NK-92 treated with Interleukin-12 subunit alpha and Interleukin-12 subunit beta, amount 100 ng/mL, for 24 hours (cell line): Measurements from ENCODE around the gene NIP7.
A peak's percentile ranks its signal among the peaks of the same experiment; 100 is the strongest.

Experiments
- DNase-seq: peaks from one replicate; lab custom pipeline; 2025; lab: John Stamatoyannopoulos, UW

NIP7 gene

GRCh38 chr16:69318911-69319289 is 20.7 kb upstream of the NIP7 start:
- DNase-seq, result no peak

DNA sequence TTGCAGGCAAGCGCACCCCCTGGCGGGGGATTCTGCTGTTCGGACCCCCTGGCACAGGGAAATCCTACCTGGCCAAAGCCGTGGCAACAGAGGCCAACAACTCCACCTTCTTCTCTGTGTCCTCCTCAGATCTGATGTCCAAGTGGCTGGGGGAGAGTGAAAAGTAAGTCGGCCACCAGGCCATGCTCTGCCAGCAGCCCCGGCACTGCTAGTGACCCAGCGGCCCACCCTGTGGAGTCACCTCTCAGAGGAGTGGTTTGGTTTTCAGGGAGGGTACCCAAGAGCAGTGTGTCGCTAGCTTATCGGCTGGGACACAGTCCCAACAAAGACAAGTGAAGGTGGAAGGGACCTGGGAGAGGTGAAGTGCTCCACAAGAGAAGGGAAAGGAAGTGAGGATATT is 20.2 kb upstream of the NIP7 start:
- DNase-seq, result no peak

DNA sequence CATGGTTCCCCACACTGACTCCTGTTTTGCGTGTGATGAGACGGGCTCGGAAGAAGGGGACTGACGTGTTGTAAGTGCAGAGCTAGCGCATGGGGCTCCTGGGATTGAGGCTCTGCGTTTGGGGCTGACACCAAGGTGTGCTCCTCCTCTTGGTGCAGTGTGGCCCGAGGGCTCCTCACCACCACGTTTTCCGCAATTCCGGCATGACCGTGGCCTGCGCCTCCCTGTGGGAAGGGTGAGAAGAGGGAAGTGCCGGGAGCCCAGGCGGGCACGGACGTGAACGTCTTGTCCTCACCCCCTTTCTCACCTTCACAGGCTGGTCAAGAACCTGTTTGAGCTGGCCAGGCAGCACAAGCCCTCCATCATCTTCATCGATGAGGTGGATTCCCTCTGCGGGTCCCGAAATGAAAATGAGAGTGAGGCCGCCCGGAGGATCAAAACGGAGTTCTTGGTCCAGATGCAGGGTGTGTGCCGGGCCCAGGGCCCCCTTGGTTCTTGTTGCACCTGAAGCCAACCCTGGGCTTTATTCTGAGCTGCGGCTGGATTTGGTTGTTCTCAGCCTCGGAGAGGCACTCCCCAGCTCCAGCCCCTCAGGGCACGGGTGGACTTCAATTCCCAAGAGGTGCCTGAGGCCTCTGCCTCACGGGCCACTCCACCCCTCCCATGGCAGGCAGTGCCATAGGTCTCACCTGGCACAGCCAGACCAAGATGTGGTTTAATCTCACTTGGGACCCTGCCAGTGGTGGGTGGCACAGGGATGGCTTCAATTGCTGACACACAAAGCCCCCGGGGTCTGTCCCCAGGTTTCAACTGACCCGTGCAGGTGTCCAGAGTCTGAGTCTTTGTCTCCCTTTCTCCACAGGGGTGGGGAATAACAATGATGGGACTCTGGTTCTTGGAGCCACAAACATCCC is 19.5 kb upstream of the NIP7 start:
- no peak for DNase-seq

- DNase-seq, result no peak
Measured at GRCh38 chr16:69320740-69321073, 18.9 kb upstream of the NIP7 start.

- DNase-seq, result no peak
Measured at GRCh38 chr16:69321080-69321479, 18.5 kb upstream of the NIP7 start.

DNA sequence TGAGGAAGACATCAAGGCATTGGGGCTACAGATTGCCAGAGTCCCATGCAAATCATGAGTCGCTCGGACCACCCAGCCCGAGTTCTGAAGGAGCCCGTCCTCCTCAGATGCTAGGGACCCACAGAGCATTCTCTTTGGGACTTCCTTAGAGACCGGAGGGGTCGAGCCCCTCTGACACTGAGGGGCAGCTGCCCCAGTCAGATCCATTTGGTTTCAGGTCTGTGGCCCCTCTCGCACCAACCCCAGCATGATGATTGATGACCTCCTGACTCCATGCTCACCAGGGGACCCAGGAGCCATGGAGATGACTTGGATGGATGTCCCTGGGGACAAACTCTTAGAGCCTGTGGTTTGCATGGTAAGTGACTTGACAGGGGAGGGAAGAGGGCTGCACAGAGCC is 17.2 kb upstream of the NIP7 start:
- DNase-seq, result no peak

GRCh38 chr16:69323415-69323814 is 16.2 kb upstream of the NIP7 start:
- no peak for DNase-seq

DNA sequence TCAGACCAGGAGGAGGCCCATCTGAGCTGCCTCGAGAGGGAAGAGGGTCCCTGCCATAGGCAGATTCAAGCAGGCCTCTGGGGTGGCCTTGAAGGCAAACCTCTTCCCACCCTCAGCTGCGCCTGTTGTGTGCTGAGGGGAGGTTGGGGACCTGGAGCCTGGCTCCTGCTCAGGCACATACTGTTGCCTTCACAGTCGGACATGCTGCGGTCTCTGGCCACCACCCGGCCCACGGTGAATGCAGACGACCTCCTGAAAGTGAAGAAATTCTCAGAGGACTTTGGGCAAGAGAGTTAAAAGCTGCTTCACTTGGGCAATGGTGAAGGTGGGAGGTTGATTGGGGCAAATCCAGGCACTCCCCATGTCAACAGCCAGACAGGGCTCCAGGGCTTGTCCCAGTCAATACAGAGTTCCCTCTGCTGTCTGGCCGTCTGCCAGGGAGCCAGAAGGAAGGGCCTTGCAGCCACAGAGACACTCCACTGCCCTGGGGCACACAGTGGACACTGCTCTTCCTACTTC is 15.5 kb upstream of the NIP7 start:
- no peak for DNase-seq

DNA sequence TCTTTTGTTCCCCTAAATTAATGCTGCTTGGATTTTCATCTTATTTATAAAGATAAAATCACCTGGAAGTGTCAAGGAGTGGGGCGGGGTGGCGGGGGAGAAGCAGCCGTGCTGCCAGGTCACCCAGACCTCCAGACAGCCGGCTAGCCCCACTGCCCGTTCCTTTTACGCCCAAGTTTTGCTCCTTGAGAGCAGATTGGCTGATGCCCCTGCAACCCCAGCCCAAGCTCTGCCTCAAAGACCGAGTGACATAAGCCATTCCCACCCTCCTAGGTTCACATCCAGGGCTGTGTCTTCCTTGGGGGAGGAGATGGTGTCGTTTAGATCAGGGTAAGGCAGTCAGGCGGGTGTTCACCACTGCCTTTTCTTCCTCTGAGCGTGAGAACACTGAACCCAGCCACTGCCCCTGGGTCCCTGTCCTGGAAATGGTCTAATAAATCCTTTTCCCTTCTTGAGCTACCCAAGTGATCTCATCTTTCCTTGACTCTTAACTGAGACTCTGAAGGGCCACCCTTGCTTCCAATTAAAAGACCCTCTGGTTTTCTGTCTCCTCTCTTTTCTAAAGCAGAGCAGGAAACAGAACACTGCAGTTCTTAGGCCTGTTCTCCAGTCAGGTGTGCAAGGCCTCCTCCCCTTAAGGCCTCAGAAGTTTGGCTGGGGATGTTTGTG is 14.9 kb upstream of the NIP7 start:
- DNase-seq, result no peak

DNA sequence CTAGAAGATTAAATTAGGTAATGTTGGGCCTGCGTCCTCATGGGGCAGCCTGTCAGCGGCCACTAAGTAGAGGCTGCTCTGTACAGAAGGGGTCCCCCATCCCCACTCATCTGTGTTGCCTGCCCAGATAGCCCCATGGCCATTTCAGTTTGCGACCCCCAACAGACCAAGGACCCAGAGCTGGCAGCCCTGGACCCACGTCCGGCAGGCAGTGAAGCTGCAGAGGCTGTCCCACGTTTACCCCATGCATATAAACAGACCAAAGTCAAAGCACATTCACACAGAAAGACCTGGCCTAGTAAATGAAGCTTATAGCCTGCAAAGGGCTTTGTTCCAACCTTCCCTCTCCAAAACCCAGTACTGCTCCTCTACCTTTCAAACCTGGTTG is 13.8 kb upstream of the NIP7 start:
- no peak for DNase-seq

DNA sequence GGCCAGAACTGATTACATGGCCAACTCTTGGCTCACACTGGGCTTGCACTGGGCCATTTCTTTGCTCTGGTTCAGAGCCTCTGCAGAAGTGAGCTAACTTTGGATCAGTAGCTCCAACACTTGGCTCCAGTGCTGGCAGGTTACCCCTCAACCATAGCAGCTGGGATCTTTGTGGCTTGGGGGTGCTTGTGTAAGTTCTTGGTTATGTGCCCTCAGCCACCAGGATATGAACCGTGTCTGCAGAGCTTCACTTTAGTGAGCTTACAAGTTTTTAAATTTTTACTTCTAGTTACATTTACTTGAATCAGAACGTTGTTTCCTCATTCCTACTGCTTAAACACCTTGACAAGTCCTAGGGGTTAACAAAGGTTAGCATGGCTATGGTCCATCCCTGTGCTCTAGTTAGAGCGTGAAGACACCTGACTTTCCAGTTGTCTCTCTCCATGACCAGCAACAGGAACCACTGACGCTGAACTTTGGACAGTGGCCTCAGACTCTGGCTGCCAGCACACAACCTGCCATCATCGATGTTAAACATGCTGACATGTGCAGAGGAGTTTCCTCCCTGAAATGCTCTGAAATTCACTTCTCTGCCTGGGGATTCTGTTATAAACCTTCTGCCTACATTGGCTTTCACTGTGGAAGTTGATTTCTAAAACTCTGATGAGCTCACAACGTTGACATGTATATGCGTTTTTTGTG is 13.2 kb upstream of the NIP7 start:
- DNase-seq, result no peak

GRCh38 chr16:69327585-69328310 is 11.8 kb upstream of the NIP7 start:
- no peak for DNase-seq

DNA sequence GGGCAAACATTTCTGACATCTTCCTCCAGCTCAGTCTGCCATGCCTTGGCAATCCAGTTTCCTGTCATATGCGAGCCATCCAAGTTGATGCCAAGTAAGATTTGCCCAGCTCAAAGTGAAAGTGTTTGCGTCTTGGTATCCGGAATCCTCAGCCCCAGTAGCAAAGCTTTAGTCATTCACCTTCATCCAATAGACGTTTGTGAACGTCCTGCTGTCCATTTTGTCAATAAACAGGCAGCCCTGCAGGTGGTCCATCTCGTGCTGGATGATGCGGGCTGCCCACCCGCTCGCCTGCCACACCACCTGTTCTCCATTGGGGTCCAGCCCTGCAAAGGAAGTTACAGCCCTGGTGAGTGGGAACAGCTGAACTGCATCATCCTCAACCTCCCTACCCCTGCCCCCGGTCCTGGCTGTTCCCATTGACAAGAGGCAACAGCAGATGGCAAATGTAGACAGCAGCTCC is 10.7 kb upstream of the NIP7 start:
- DNase-seq, result no peak

DNA sequence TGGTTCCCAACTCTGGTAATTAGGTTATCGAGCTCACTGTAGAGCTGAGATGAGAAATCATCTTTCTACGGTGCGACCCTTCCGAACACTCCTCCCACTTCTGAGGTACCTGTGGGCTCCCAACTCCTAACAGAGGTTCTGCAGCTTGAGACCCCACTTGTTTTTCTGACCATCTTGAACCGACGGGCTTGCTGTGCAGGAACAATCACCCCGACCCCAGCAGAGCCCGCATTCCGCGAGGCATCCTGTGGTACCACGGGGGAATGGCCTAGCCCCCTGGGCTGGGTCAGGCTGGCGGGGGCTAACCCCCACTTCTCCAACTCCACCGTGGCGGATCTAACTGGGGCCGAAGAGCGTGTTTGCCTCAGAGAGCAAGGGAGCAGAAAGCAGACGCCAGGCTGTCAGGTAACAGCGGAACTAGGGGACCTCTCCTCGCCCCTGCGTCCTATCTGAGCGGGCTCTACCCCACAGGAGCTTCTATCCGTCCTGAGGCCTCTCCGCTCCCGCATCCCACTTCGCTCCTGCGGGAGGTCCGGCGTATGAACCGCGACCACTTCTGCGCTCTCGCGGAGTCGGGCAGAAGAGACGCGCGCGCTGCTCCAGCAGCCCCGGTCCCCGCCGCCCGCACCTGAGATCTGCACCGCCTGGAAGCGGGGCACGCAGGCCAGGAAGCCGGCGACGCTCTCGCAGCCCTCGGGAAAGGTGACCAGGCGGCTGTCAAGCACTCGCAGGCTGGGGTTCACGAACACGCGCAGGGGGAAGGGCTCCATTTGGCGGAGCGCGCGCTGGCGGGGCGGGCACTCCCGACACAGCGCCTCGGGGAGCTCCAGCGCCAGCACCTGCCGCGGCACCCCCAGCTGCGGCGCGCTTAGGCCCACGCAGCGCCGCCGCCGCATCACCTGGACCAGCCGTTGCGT is 9.9 kb upstream of the NIP7 start:
- DNase-seq, result no peak

- peak; percentile 80 for DNase-seq
Measured at GRCh38 chr16:69330286-69331109, 9.1 kb upstream of the NIP7 start, which contains the start of gene PDF. Gene PDF (minus strand): TSS chr16:69330588. CDS start chr16:69330570, 18 bp downstream.

DNA sequence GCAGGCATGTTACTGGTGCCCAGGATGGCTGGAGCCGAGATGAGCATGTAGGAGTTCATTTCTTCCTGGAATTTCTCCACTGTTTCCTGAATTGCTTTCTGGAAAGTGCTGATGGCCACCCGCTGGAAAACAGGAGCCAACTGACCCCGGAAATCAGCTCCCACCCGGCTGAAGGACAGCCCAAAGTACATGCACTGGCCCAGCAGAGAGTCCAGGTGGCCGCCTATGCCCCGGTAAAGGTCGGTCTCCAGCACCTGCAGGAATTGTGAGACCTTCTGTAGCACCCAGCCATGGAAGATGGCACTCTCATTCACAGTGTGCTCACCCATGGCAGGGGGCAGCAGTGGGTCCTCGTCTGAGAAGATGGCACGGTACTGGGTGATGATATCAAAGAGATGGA is 4.9 kb upstream of the NIP7 start:
- no peak for DNase-seq

DNA sequence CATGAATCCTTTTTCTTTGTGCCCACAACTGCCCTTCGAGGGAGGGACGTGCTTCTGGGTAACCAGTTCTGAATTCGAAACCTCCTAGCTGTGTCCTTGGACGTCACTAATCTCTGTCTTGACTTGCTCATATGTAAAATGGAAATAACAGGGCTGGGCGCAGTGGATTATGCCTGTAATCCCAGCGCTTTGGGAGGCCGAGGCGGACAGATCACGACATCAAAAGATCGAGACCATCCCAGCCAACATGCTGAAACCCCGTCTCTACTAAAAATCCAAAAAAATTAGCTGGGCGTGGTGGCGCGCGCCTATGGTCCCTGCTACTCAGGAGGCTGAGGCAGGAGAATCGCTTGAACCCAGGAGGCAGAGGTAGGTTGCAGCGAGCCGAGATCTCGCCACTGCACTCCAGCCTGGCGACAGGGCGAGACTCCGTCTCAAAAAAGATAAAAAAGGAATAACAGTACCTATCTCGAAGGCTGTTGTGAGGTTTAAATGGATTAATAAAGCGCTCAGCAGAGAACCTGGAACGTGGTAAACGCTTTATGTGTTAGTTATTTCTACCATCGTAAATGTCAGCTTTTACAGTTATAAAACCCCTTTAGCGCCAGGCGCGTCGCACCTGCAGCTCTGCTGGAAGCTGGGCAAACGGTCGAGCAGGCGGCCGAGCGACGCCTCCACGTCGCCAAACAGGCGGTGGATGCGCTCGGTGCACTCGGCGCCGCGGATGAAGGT is 849 bp upstream of the NIP7 start:
- DNase-seq, result no peak

GRCh38 chr16:69340095-69340644 is 598 bp downstream of the NIP7 start:
- DNase-seq, result no peak

DNA sequence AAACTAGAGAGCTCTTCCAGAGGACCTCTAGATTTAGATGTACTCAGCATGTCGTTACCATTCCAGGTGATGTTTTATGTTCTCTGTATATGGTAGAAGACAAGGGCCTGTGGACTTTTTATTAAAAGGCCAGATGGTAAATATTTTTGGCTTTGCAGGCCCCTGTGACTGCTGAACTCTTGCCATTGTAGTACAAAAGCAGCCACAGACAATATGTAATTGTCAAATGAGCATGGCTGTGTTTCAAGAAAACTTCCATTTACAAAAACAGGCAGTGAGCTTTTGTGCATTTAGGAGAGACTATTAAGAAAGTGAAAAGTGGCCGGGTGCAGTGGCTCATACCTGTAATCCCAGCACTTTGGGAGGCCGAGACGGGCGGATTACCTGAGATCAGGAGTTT is 4.6 kb downstream of the NIP7 start:
- no peak for DNase-seq
